Mucosa of rectum (tissue), 2 donors: ENCODE data around the gene MIGA2.
"Not testable (repeated sequence)": the region's sequence is repeated elsewhere in the genome, so short reads cannot be mapped to it uniquely, and the experiment has no call there.

Experiments used
- H3K27ac ChIP-seq, 2 donors: one replicate each; pipeline ENCODE4 v1.7.0; 2013; ENCODE audit warnings: inconsistent platforms in 2 of 2, low read depth in 2 of 2, low read length in 2 of 2
- H3K27me3 ChIP-seq, 2 donors: one replicate each; pipeline ENCODE4 v1.7.0; 2013; ENCODE audit warnings: low read length in 2 of 2; ENCODE audit not compliant: control insufficient read depth in 2 of 2, insufficient read depth in 2 of 2
- H3K36me3 ChIP-seq, 2 donors: one replicate each; pipeline ENCODE4 v1.7.0; 2013; ENCODE audit warnings: low read length in 2 of 2; ENCODE audit not compliant: control insufficient read depth in 2 of 2, insufficient read depth in 2 of 2
- H3K4me1 ChIP-seq, 2 donors: one replicate each; pipeline ENCODE4 v1.7.0; 2013; ENCODE audit warnings: low read length in 2 of 2, mild to moderate bottlenecking in 1 of 2; ENCODE audit not compliant: control insufficient read depth in 2 of 2, insufficient read depth in 2 of 2
- H3K4me3 ChIP-seq, 2 donors: one replicate each; pipeline ENCODE4 v1.7.0; 2013; ENCODE audit warnings: low read length in 2 of 2
- H3K9ac ChIP-seq, 2 donors: one replicate each; pipeline ENCODE4 v1.7.0; 2013; ENCODE audit warnings: low read length in 2 of 2, low read depth in 1 of 2, mild to moderate bottlenecking in 1 of 2
- H3K9me3 ChIP-seq, 2 donors: one replicate each; pipeline ENCODE4 v1.7.0; 2013; ENCODE audit warnings: low read length in 2 of 2; ENCODE audit not compliant: control insufficient read depth in 2 of 2
- donor health status: healthy.
- donor health status: Normal muscosa, but diverticular disease.

The MIGA2 gene

GRCh38 chr9:129026442-129027223, 9.8 kb upstream of the MIGA2 start:
- Histone ChIP-seq H3K4me3 (peak overlapping the region; percentile 82 to 86), H3K9me3 (no peaks in the 10 kb centered on the region), H3K27ac (peak overlapping the region; percentile 63 to 71), H3K4me1 (peaks cover 11 to 22% of the 10 kb centered on the region in 2 donors), H3K9ac (peak overlapping the region; percentile 75 to 87), H3K36me3 (no peaks in the 10 kb centered on the region), H3K27me3 (no peaks in the 10 kb centered on the region)

DNA sequence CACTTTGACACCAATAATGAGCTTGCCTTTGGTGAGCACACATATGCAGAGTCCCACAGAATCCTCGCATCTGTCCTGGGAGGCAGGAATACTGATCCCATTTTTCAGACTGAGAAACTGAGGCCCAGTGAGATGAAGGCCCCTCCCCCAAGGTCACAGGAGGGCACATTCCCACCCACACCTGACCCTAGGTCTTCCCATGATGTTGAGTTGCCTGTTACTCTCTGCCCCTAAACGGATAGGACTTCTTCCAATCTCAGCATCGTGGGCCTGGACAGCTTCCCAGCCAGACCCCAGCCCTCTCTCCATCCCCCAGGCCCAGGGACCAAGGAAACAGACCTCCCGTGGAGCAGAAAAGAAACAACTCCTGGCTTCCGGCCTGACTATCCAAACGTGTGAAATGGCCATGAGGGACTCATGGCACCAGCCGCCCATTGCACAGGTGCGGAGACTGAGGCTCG, 9.2 kb upstream of the MIGA2 start:
- H3K4me3 ChIP-seq = peak overlapping the region; percentile 82 to 86
- H3K4me1 ChIP-seq = peaks cover 11 to 22% of the 10 kb centered on the region in 2 donors
- H3K27ac ChIP-seq = peak overlapping the region; percentile 63 to 71
- no peaks in the 10 kb centered on the region for H3K36me3 ChIP-seq
- peak overlapping the region; percentile 75 to 87 for H3K9ac ChIP-seq
- no peaks in the 10 kb centered on the region for H3K9me3 ChIP-seq
- H3K27me3 ChIP-seq = no peaks in the 10 kb centered on the region

DNA sequence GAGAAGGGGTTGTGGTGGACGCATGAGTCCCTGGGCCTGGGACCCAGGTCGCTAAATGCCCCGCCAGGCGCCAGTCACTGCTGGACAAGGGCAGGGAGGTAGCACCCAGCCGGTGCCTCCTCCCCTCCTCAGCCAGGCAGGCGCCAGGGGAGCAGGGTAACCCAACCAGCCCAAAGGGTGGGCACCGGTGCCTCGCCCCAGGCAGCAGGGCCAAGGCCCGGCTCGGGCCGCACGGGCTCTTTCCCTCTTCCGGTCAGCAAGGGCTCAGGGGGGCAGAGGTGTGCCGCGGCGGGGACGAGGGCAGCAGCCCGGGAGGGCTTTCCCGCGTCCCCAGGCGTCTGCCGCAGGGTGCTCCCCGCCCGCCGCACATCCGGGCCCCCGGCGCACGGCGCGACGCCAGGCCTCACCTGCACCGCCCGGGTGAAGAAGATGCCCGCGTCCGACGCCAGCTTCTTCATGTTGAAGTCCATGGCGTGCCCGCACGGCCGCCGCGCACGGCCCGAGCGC, 8.7 kb upstream of the MIGA2 start:
- Histone ChIP-seq H3K27ac (peak overlapping the region; percentile 63 to 71), H3K27me3 (no peaks in the 10 kb centered on the region), H3K4me3 (peak overlapping the region; percentile 82 to 86), H3K9ac (peak overlapping the region; percentile 75 to 87), H3K4me1 (peaks cover 11 to 22% of the 10 kb centered on the region in 2 donors), H3K36me3 (no peaks in the 10 kb centered on the region), H3K9me3 (no peaks in the 10 kb centered on the region)

GRCh38 chr9:129028192-129028966, 8.0 kb upstream of the MIGA2 start, which contains the start of gene SH3GLB2:
Gene SH3GLB2 (minus strand): TSS chr9:129028331. CDS start chr9:129028154, 177 bp downstream.
- Histone ChIP-seq H3K9ac (peak within 1 kb of the TSS; percentile 75 to 87), H3K9me3 (no peaks in the 10 kb centered on the region), H3K4me3 (peak within 1 kb of the TSS; percentile 82 to 86), H3K27me3 (no peaks in the 10 kb centered on the region), H3K4me1 (peaks cover 11 to 26% of the 10 kb centered on the region in 2 donors), H3K27ac (peak within 1 kb of the TSS; percentile 63 to 71), H3K36me3 (no peaks in the 10 kb centered on the region)

DNA sequence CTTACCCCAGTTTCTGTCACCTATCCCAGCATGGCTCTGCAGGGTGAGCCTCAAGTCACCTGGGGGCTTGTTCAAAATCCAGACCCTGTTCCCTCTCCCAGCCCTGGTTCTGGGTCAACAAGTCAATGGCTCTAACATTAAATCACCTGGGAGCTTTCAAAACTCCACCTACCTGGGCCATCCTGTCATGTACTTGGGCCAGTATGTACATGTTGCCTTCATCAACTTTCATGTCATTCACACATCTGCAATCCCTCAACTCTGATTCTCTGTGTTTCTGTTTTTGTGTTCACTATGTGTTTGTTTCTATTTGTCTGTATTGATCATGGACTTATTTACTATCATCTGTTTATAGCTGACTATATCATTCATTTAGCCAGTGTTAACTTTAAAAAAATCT, 6.2 kb upstream of the MIGA2 start:
- Histone ChIP-seq H3K27me3 (no peaks in the 10 kb centered on the region), H3K4me1 (peaks cover 11 to 26% of the 10 kb centered on the region in 2 donors), H3K9ac (no peak overlapping the region), H3K4me3 (no peak overlapping the region), H3K36me3 (no peaks in the 10 kb centered on the region), H3K9me3 (no peaks in the 10 kb centered on the region), H3K27ac (no peak overlapping the region)

GRCh38 chr9:129031514-129031913, 4.9 kb upstream of the MIGA2 start:
- no peaks in the 10 kb centered on the region for H3K9me3 ChIP-seq
- no peak overlapping the region for H3K4me3 ChIP-seq
- no peaks in the 10 kb centered on the region for H3K27me3 ChIP-seq
- no peak overlapping the region for H3K27ac ChIP-seq
- H3K36me3 ChIP-seq = no peaks in the 10 kb centered on the region
- H3K4me1 ChIP-seq = peaks cover 11 to 23% of the 10 kb centered on the region in 2 donors
- H3K9ac ChIP-seq = no peak overlapping the region

DNA sequence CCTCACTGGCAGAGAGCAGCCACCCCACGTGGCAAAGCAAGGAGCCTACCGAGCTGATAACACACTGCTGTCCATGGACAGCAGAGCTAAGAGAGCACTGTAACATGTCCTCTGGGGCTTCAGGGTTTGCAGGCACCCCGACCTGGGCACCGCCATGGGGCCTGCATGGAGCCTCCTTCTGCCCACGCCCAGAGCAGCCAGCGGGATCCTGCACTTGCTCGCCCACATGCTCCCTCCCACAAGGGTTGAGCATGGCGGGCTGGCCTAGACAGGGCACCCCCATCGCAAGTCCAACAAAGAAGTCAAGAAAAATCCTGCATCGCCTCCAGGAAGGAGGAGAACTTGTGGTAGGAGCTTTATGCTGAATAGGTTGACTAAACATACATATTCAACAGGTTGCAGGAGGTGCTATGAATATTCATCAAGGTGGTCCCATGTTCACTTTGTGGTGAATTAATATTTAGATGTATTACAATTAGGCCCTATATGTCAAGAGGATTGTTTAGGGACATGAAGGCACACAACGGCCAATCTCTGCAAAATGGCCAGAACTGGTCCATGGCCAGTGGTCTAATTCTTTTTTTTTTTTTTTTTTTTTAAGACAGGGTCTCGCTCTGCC, 3.8 kb upstream of the MIGA2 start:
- Histone ChIP-seq H3K9ac (no peak overlapping the region), H3K4me3 (no peak overlapping the region), H3K27me3 (no peaks in the 10 kb centered on the region), H3K4me1 (peaks cover 10 to 21% of the 10 kb centered on the region in 2 donors), H3K9me3 (no peaks in the 10 kb centered on the region), H3K36me3 (no peaks in the 10 kb centered on the region), H3K27ac (no peak overlapping the region)

- Histone ChIP-seq H3K9ac (no peak overlapping the region), H3K36me3 (no peaks in the 10 kb centered on the region), H3K27me3 (no peaks in the 10 kb centered on the region), H3K9me3 (no peaks in the 10 kb centered on the region), H3K4me1 (peaks cover 14 to 27% of the 10 kb centered on the region in 2 donors), H3K4me3 (no peak overlapping the region), H3K27ac (no peak overlapping the region)
These were observed 3.2 kb upstream of the MIGA2 start for GRCh38 chr9:129033216-129033615.

GRCh38 chr9:129035838-129036237, 588 bp upstream of the MIGA2 start:
- H3K4me1 ChIP-seq = peaks cover 16 to 25% of the 10 kb centered on the region in 2 donors
- H3K4me3 ChIP-seq = peak overlapping the region; percentile 58 to 80
- not testable (repeated sequence) for H3K9me3 ChIP-seq, H3K27me3 ChIP-seq, H3K36me3 ChIP-seq
- peak overlapping the region; percentile 23 to 79 for H3K9ac ChIP-seq
- H3K27ac ChIP-seq = peak overlapping the region; percentile 63 to 87
